AG09319 (cell line): ENCODE measurements around the gene PRR5L.
A peak's percentile ranks its signal among the peaks of the same experiment; 100 is the strongest.

Experiments used
- DNase-seq: peaks from one replicate; pipeline ENCODE4 v3.0.0-alpha.2; 2010; ENCODE audit warnings: low read depth; ENCODE audit errors: extremely low read depth
- CTCF ChIP-seq: IDR thresholded peaks from 2 replicates; pipeline ENCODE4 v1.5.1; 2011; ENCODE audit warnings: low read depth, mild to moderate bottlenecking, inconsistent platforms, low read length, moderate library complexity

PRR5L gene

GRCh38 chr11:36349351-36350136, 53.5 kb downstream of the PRR5L start:
- DNase-seq, result no peak
- no peak for TF ChIP-seq CTCF

- DNase-seq, result no peak
Observed at GRCh38 chr11:36350137-36350513, 54.0 kb downstream of the PRR5L start.

GRCh38 chr11:36352922-36353321, 56.8 kb downstream of the PRR5L start:
- no peak for TF ChIP-seq CTCF
- DNase-seq, result no peak

More at GRCh38 chr11:36350137-36350513, 54.0 kb downstream of the PRR5L start:
- no peak for TF ChIP-seq CTCF

GRCh38 chr11:36354221-36355003, 58.3 kb downstream of the PRR5L start:
- no peak for TF ChIP-seq CTCF
- DNase-seq, result peak; percentile 44

- no peak for TF ChIP-seq CTCF
- DNase-seq, result no peak
Observed at GRCh38 chr11:36356201-36356600, 60.1 kb downstream of the PRR5L start.

GRCh38 chr11:36357831-36358230, 61.7 kb downstream of the PRR5L start:
- no peak for TF ChIP-seq CTCF
- no peak for DNase-seq

- DNase-seq, result no peak
- TF ChIP-seq CTCF, result no peak
Observed at GRCh38 chr11:36358436-36358835, 62.3 kb downstream of the PRR5L start.
